Stimulated activated CD4-positive, alpha-beta T cell treated with anti-CD3 and anti-CD28 coated beads, Interleukin-4, amount 100 ng/mL, for 48 hours (primary cell): ENCODE data around the gene ABI1.
A peak's percentile ranks its signal among the peaks of the same experiment; 100 is the strongest.

Experiments
- DNase-seq, 2 donors: peaks; one replicate each; pipeline ENCODE4 v3.0.0-alpha.2; 2020; ENCODE audit warnings: low read depth in 2 of 2

The ABI1 gene

GRCh38 chr10:26714415-26715136 lies 146.2 kb downstream of the ABI1 start:
- DNase-seq: no peak

GRCh38 chr10:26711324-26711723 lies 149.4 kb downstream of the ABI1 start:
- DNase-seq: no peak

- no peak for DNase-seq
Observed at GRCh38 chr10:26706936-26707335, 153.8 kb downstream of the ABI1 start.

- DNase-seq: no peak
Observed at GRCh38 chr10:26706206-26706605, 154.6 kb downstream of the ABI1 start.

GRCh38 chr10:26703974-26704373 lies 156.8 kb downstream of the ABI1 start:
- DNase-seq: no peak

GRCh38 chr10:26703096-26703495 lies 157.7 kb downstream of the ABI1 start:
- DNase-seq: no peak

- DNase-seq: no peak
Observed at GRCh38 chr10:26700884-26701630, 159.7 kb downstream of the ABI1 start.

- DNase-seq: no peak
Observed at GRCh38 chr10:26699631-26700030, 161.1 kb downstream of the ABI1 start.

- no peak for DNase-seq
Observed at GRCh38 chr10:26698909-26699308, 161.8 kb downstream of the ABI1 start.

- no peak for DNase-seq
Observed at GRCh38 chr10:26697922-26698608, 162.7 kb downstream of the ABI1 start.

GRCh38 chr10:26697163-26697921 lies 163.4 kb downstream of the ABI1 start, which contains the start of gene PDSS1:
Gene PDSS1, plus strand, starts transcription at chr10:26697701. Its CDS starts 11 bp downstream, at chr10:26697712.
- DNase-seq: peak; percentile 50 to 62

- DNase-seq: no peak
Observed at GRCh38 chr10:26696786-26697162, 164.0 kb downstream of the ABI1 start.
